Immature natural killer cell (primary cell): ENCODE measurements around the gene CNST. TPM values are rescaled to one million over a fixed set of nuclear protein-coding genes. Genes with fewer than 3 reads are reported as not detected.

Experiments used
- DNase-seq, 3 donors: peaks; one replicate each; pipeline ENCODE4 v3.0.0; 2022; ENCODE audit warnings: mixed read lengths in 1 of 3
- H3K27ac Mint-ChIP-seq, 6 donors: one replicate each; pipeline ENCODE4 v1.8.0; 2020; ENCODE audit warnings: mixed read lengths in 6 of 6, mild to moderate bottlenecking in 5 of 6, inconsistent platforms in 4 of 6, moderate library complexity in 3 of 6
- H3K27me3 Mint-ChIP-seq, 3 donors: one replicate each; pipeline ENCODE4 v1.8.0; 2020 to 2021; ENCODE audit warnings: low read depth in 3 of 3, mild to moderate bottlenecking in 3 of 3, mixed read lengths in 3 of 3, moderate library complexity in 3 of 3, inconsistent platforms in 1 of 3
- H3K36me3 Mint-ChIP-seq, 3 donors: one replicate each; pipeline ENCODE4 v1.8.0; 2020; ENCODE audit warnings: mixed read lengths in 3 of 3, inconsistent platforms in 2 of 3, mild to moderate bottlenecking in 2 of 3
- H3K4me1 Mint-ChIP-seq, 2 donors: one replicate each; pipeline ENCODE4 v1.8.0; 2020; ENCODE audit warnings: inconsistent platforms in 2 of 2, mild to moderate bottlenecking in 2 of 2, mixed read lengths in 2 of 2, moderate library complexity in 1 of 2
- H3K4me3 Mint-ChIP-seq, 5 donors: one replicate each; pipeline ENCODE4 v1.8.0; 2020; ENCODE audit warnings: mild to moderate bottlenecking in 5 of 5, mixed read lengths in 5 of 5, inconsistent platforms in 3 of 5, moderate library complexity in 3 of 5
- H3K9me3 Mint-ChIP-seq, 6 donors: one replicate each; pipeline ENCODE4 v1.8.0; 2020; ENCODE audit warnings: mild to moderate bottlenecking in 6 of 6, mixed read lengths in 6 of 6, inconsistent platforms in 4 of 6, moderate library complexity in 3 of 6
- polyA plus RNA-seq, 3 donors: library from polyadenylated mRNA; unstranded; fragments of 300-500 nt; fragmentation: Illumina TruSeq; gene quantifications; one replicate each; pipeline ENCODE4 v1.2.3, GENCODE V29; 2021

CNST gene
- polyA plus RNA-seq, 3 donors from 2014 or later, result 21.8 to 30.0 (median 24.1) TPM

- Mint-ChIP-seq H3K27me3 (no peaks in the 10 kb centered on the region), H3K36me3 (peaks cover 20 to 38% (median 22%) of the 10 kb centered on the region in 3 donors), H3K27ac (peak overlapping the region in 3 of 6 donors; percentile 23 to 68 (median 37)), H3K9me3 (no peaks in the 10 kb centered on the region), H3K4me3 (no peak overlapping the region), H3K4me1 (peaks cover 0 to 15% of the 10 kb centered on the region in 2 donors)
- DNase-seq, result no peak
These were observed 84.9 kb downstream of the CNST start for GRCh38 chr1:246651012-246651695.

- no peaks in the 10 kb centered on the region for H3K9me3 Mint-ChIP-seq
- H3K27me3 Mint-ChIP-seq, result no peaks in the 10 kb centered on the region
- H3K27ac Mint-ChIP-seq, result no peak overlapping the region
- DNase-seq, result no peak
- H3K4me3 Mint-ChIP-seq, result no peak overlapping the region
- H3K4me1 Mint-ChIP-seq, result peaks cover 0 to 2% of the 10 kb centered on the region in 2 donors
- peaks cover 19 to 32% (median 22%) of the 10 kb centered on the region in 3 donors for H3K36me3 Mint-ChIP-seq
These were observed 92.3 kb downstream of the CNST start for GRCh38 chr1:246658567-246658966.

- DNase-seq, result no peak
- H3K27me3 Mint-ChIP-seq, result no peaks in the 10 kb centered on the region
- no peak overlapping the region for H3K4me3 Mint-ChIP-seq
- peaks cover 17 to 24% (median 19%) of the 10 kb centered on the region in 3 donors for H3K36me3 Mint-ChIP-seq
- H3K4me1 Mint-ChIP-seq, result peaks cover 0 to 2% of the 10 kb centered on the region in 2 donors
- H3K9me3 Mint-ChIP-seq, result no peaks in the 10 kb centered on the region
- H3K27ac Mint-ChIP-seq, result no peak overlapping the region
These were observed 93.4 kb downstream of the CNST start for GRCh38 chr1:246659594-246660140.

GRCh38 chr1:246661451-246661850 lies 95.2 kb downstream of the CNST start:
- peak overlapping the region in 1 of 6 donors; percentile 62 for H3K27ac Mint-ChIP-seq
- H3K4me1 Mint-ChIP-seq, result peaks cover 0 to 4% of the 10 kb centered on the region in 2 donors
- no peaks in the 10 kb centered on the region for H3K9me3 Mint-ChIP-seq
- H3K4me3 Mint-ChIP-seq, result no peak overlapping the region
- no peak for DNase-seq
- H3K36me3 Mint-ChIP-seq, result peaks cover 14 to 34% (median 19%) of the 10 kb centered on the region in 3 donors
- H3K27me3 Mint-ChIP-seq, result no peaks in the 10 kb centered on the region

- Mint-ChIP-seq H3K4me1 (peaks cover 0 to 2% of the 10 kb centered on the region in 2 donors), H3K36me3 (peaks cover 7 to 28% (median 7%) of the 10 kb centered on the region in 3 donors), H3K27me3 (no peaks in the 10 kb centered on the region), H3K27ac (peak overlapping the region in 1 of 6 donors; percentile 2), H3K4me3 (no peak overlapping the region), H3K9me3 (no peaks in the 10 kb centered on the region)
- no peak for DNase-seq
These were observed 101.5 kb downstream of the CNST start for GRCh38 chr1:246667773-246668172.

GRCh38 chr1:246669659-246670058 lies 103.4 kb downstream of the CNST start:
- Mint-ChIP-seq H3K4me1 (peaks cover 0 to 2% of the 10 kb centered on the region in 2 donors), H3K27ac (no peak overlapping the region), H3K36me3 (peaks cover 7 to 25% (median 11%) of the 10 kb centered on the region in 3 donors), H3K9me3 (no peaks in the 10 kb centered on the region), H3K4me3 (no peak overlapping the region), H3K27me3 (no peaks in the 10 kb centered on the region)
- no peak for DNase-seq

- H3K9me3 Mint-ChIP-seq, result no peaks in the 10 kb centered on the region
- H3K36me3 Mint-ChIP-seq, result peaks cover 7 to 12% (median 11%) of the 10 kb centered on the region in 3 donors
- DNase-seq, result no peak
- no peaks in the 10 kb centered on the region for H3K4me1 Mint-ChIP-seq
- H3K4me3 Mint-ChIP-seq, result no peak overlapping the region
- H3K27me3 Mint-ChIP-seq, result no peaks in the 10 kb centered on the region
- no peak overlapping the region for H3K27ac Mint-ChIP-seq
These were observed 107.8 kb downstream of the CNST start for GRCh38 chr1:246674049-246674448.

GRCh38 chr1:246677842-246678241 lies 111.6 kb downstream of the CNST start:
- Mint-ChIP-seq H3K27ac (no peak overlapping the region), H3K27me3 (no peaks in the 10 kb centered on the region), H3K4me3 (no peak overlapping the region), H3K4me1 (no peaks in the 10 kb centered on the region), H3K36me3 (peaks cover 0 to 3% (median 0%) of the 10 kb centered on the region in 3 donors), H3K9me3 (no peaks in the 10 kb centered on the region)
- DNase-seq, result no peak

GRCh38 chr1:246678816-246679793 lies 112.8 kb downstream of the CNST start:
- Mint-ChIP-seq H3K9me3 (no peaks in the 10 kb centered on the region), H3K27ac (no peak overlapping the region), H3K36me3 (no peaks in the 10 kb centered on the region), H3K4me1 (no peaks in the 10 kb centered on the region), H3K4me3 (no peak overlapping the region), H3K27me3 (no peaks in the 10 kb centered on the region)
- DNase-seq, result no peak

GRCh38 chr1:246679794-246680177 lies 113.5 kb downstream of the CNST start:
- no peak for DNase-seq
- no peaks in the 10 kb centered on the region for H3K9me3 Mint-ChIP-seq
- H3K36me3 Mint-ChIP-seq, result no peaks in the 10 kb centered on the region
- H3K4me3 Mint-ChIP-seq, result no peak overlapping the region
- no peaks in the 10 kb centered on the region for H3K4me1 Mint-ChIP-seq
- no peak overlapping the region for H3K27ac Mint-ChIP-seq
- no peaks in the 10 kb centered on the region for H3K27me3 Mint-ChIP-seq

- H3K4me3 Mint-ChIP-seq, result no peak overlapping the region
- no peaks in the 10 kb centered on the region for H3K36me3 Mint-ChIP-seq
- H3K9me3 Mint-ChIP-seq, result no peaks in the 10 kb centered on the region
- H3K4me1 Mint-ChIP-seq, result no peaks in the 10 kb centered on the region
- H3K27ac Mint-ChIP-seq, result no peak overlapping the region
- no peak for DNase-seq
- H3K27me3 Mint-ChIP-seq, result no peaks in the 10 kb centered on the region
These were observed 113.9 kb downstream of the CNST start for GRCh38 chr1:246680190-246680589.

- Mint-ChIP-seq H3K36me3 (no peaks in the 10 kb centered on the region), H3K4me3 (no peak overlapping the region), H3K9me3 (no peaks in the 10 kb centered on the region), H3K27me3 (no peaks in the 10 kb centered on the region), H3K27ac (no peak overlapping the region), H3K4me1 (no peaks in the 10 kb centered on the region)
- no peak for DNase-seq
These were observed 114.5 kb downstream of the CNST start for GRCh38 chr1:246680696-246681130.

GRCh38 chr1:246681900-246682895 lies 115.9 kb downstream of the CNST start:
- Mint-ChIP-seq H3K9me3 (no peaks in the 10 kb centered on the region), H3K36me3 (no peaks in the 10 kb centered on the region), H3K4me3 (no peak overlapping the region), H3K27me3 (peaks cover 0 to 3% (median 1%) of the 10 kb centered on the region in 3 donors), H3K4me1 (no peaks in the 10 kb centered on the region), H3K27ac (no peak overlapping the region)
- no peak for DNase-seq
